GM23248 (cell line): ENCODE measurements around the gene PRKD1. TPM values are rescaled to one million over a fixed set of nuclear protein-coding genes. Genes with fewer than 3 reads are reported as not detected.

Experiments
- DNase-seq: peaks from one replicate; pipeline ENCODE4 v3.0.0-alpha.2; 2015
- H2AFZ ChIP-seq: fragments of 200-600 bp; sonication (generic); 2 replicates; pipeline ENCODE4 v1.6.1; 2016; ENCODE audit warnings: antibody characterized with exemption
- H3F3A ChIP-seq: fragments of 200-600 bp; sonication (generic); 2 replicates; pipeline ENCODE4 v1.6.1; 2016; ENCODE audit warnings: mild to moderate bottlenecking, antibody characterized with exemption, mixed run types; ENCODE audit not compliant: insufficient read depth
- H3K27ac ChIP-seq: fragments of 200-600 bp; sonication (generic); 2 replicates; pipeline ENCODE4 v1.5.1; 2016; ENCODE audit warnings: mild to moderate bottlenecking
- H3K27me3 ChIP-seq: fragments of 200-600 bp; sonication (generic); replicated peaks from 2 replicates; pipeline ENCODE4 v1.6.1; 2016; ENCODE audit warnings: mild to moderate bottlenecking; ENCODE audit not compliant: insufficient read depth
- H3K36me3 ChIP-seq: fragments of 200-600 bp; sonication (generic); 2 replicates; pipeline ENCODE4 v1.6.1; 2016; ENCODE audit warnings: low read depth, mild to moderate bottlenecking
- H3K4me1 ChIP-seq: fragments of 200-600 bp; sonication (generic); 2 replicates; pipeline ENCODE4 v1.6.1; 2016; ENCODE audit warnings: mild to moderate bottlenecking; ENCODE audit not compliant: insufficient read depth
- H3K4me2 ChIP-seq: fragments of 200-600 bp; sonication (generic); one replicate; pipeline ENCODE4 v1.6.1; 2016; ENCODE audit warnings: mild to moderate bottlenecking; ENCODE audit not compliant: unreplicated experiment
- H3K4me3 ChIP-seq: fragments of 200-600 bp; sonication (generic); 2 replicates; pipeline ENCODE4 v1.5.1; 2016; ENCODE audit warnings: mild to moderate bottlenecking
- H3K79me2 ChIP-seq: fragments of 200-600 bp; sonication (generic); 2 replicates; pipeline ENCODE4 v1.6.1; 2016; ENCODE audit warnings: mild to moderate bottlenecking; ENCODE audit not compliant: insufficient read depth
- H3K9ac ChIP-seq: fragments of 200-600 bp; sonication (generic); 2 replicates; pipeline ENCODE4 v1.6.1; 2016; ENCODE audit warnings: mild to moderate bottlenecking
- H3K9me2 ChIP-seq: fragments of 200-600 bp; sonication (generic); 2 replicates; pipeline ENCODE4 v1.6.1; 2016; ENCODE audit warnings: mixed run types, mild to moderate bottlenecking, moderate library complexity; ENCODE audit not compliant: insufficient read depth
- H3K9me3 ChIP-seq: fragments of 200-600 bp; sonication (generic); one replicate; pipeline ENCODE4 v1.6.1; 2017; ENCODE audit warnings: low read depth
- H4K20me1 ChIP-seq: fragments of 200-600 bp; sonication (generic); 2 replicates; pipeline ENCODE4 v1.6.0; 2016; ENCODE audit not compliant: insufficient read depth
- EZH2 ChIP-seq: fragments of 200-600 bp; sonication (generic); IDR thresholded peaks from 2 replicates; pipeline ENCODE4 v1.6.1; 2018; ENCODE audit warnings: antibody characterized with exemption, mild to moderate bottlenecking; ENCODE audit not compliant: insufficient read depth, poor library complexity, severe bottlenecking
- EZH2phosphoT487 ChIP-seq: fragments of 200-600 bp; sonication (generic); IDR thresholded peaks from 2 replicates; pipeline ENCODE4 v1.6.1; 2018; ENCODE audit warnings: antibody characterized with exemption, moderate library complexity, mild to moderate bottlenecking, low read depth; ENCODE audit not compliant: insufficient read depth
- WGBS, 2 experiments: methylation state at CpG; one replicate each; pipeline ENCODE4 v1.1.6; 2015 to 2017; ENCODE audit warnings: low lambda C conversion rate in 2 of 2, low coverage in 1 of 2; ENCODE audit errors: missing lambda C conversion rate in 2 of 2; 5-methylcytosine and 5-hydroxymethylcytosine counted together
- in situ Hi-C: fragments of 300-500 bp; cut with MboI; formaldehyde crosslinking; loops from 2 replicates; pipeline ENCODE4 v1.15.0; 2020
- polyA plus RNA-seq: library from polyadenylated mRNA; unstranded; fragments of >200 nt; fragmentation: Nextera tagmentation; extraction: Ambion mirVana; gene quantifications from 2 replicates; pipeline ENCODE4 v1.2.1, GENCODE V29; 2016
- total RNA-seq: library from RNA; depleted of rRNA; stranded (reverse); fragments of >200 nt; shearing (Covaris generic); gene quantifications from 2 replicates; pipeline ENCODE4 v1.2.3, GENCODE V29; 2014

Gene PRKD1
- total and polyA plus RNA-seq, 2 experiments from 2014 or later, result 24.2 to 30.7 TPM

- TF ChIP-seq EZH2 (no peak), EZH2phosphoT487 (no peak)
- peak; percentile 15 for DNase-seq
- 0 out of 2 replicates have a peak overlapping the region, but pooled peaks have one; percentile 14 for H2AFZ ChIP-seq
- peaks cover 10% of the 10 kb centered on the region for H3K4me1 ChIP-seq
- peaks cover 9% of the 10 kb centered on the region; the same call in 1 of the 2 replicates for H3K79me2 ChIP-seq
- H4K20me1 ChIP-seq, result no peaks in the 10 kb centered on the region
- WGBS, 2 experiments, result 0 to 7% methylated on average over 1 of the region's 1 CpG
- no peak overlapping the region for H3K4me3 ChIP-seq
- H3F3A ChIP-seq, result peaks cover 10% of the 10 kb centered on the region; the same call in 1 of the 2 replicates
- no peaks in the 10 kb centered on the region for H3K9me2 ChIP-seq
- no peak overlapping the region for H3K9ac ChIP-seq
- H3K4me2 ChIP-seq, result no peak overlapping the region
- in situ Hi-C loops, result no loop called here
- no peak overlapping the region for H3K27ac ChIP-seq
- H3K36me3 ChIP-seq, result peaks cover 9% of the 10 kb centered on the region; the same call in 1 of the 2 replicates
- no peaks in the 10 kb centered on the region for H3K27me3 ChIP-seq
- no peaks in the 10 kb centered on the region for H3K9me3 ChIP-seq
Observed at GRCh38 chr14:29716150-29716549, 211.5 kb downstream of the PRKD1 start.

DNA sequence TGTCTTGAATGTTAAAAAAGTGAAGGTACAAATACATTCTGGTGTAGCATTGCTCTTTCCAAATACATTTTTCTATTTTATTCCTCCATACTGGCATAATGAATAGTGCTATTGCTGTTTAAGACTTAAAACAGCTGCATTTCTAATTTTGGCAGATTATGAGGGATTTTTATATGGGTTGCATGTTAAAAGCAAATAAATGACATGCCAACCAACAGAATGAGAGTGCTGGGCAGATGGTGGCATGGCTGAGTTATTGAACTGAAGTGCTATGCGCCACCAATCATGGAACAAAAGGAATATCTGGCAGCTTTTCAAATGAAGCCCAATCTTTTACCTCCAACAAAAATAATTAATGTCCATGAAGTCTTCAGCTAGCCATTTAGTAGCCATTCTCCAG, 215.0 kb downstream of the PRKD1 start:
- Histone ChIP-seq H3K27me3 (no peaks in the 10 kb centered on the region), H4K20me1 (no peaks in the 10 kb centered on the region; the same call in 1 of the 2 replicates), H3F3A (peaks cover 10% of the 10 kb centered on the region; the same call in 1 of the 2 replicates), H3K9ac (no peak overlapping the region), H3K36me3 (peaks cover 10% of the 10 kb centered on the region; the same call in 1 of the 2 replicates), H2AFZ (no peak overlapping the region), H3K79me2 (peaks cover 12% of the 10 kb centered on the region), H3K4me2 (no peak overlapping the region), H3K9me3 (no peaks in the 10 kb centered on the region), H3K4me3 (no peak overlapping the region), H3K4me1 (peaks cover 10% of the 10 kb centered on the region), H3K9me2 (no peaks in the 10 kb centered on the region), H3K27ac (no peak overlapping the region)
- 73 to 91% methylated on average over 1 of the region's 1 CpG for WGBS, 2 experiments
- in situ Hi-C loops, result no loop called here
- no peak for DNase-seq
- TF ChIP-seq EZH2 (no peak), EZH2phosphoT487 (no peak)

DNA sequence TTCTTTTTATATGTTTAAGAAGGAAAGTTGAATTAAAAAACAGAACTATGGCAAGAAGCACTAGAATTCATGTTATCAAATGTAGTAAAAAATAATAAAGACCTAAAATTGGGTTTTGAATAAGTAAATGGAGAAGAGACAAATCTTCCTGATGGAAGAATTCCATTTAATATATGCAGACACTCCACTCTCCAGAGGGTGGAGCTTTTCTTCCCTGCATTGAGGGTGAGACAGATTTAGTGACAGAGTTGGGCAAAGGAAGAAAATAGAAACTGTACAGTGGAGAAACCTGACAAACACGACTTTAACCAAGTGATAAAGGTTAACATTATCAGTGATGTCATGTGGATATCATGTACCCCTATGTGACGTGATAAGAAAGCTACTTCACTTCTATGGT, 217.6 kb downstream of the PRKD1 start:
- Histone ChIP-seq H3K9ac (no peak overlapping the region), H3K4me2 (no peak overlapping the region), H3K27me3 (no peaks in the 10 kb centered on the region), H3K9me3 (no peaks in the 10 kb centered on the region), H3K4me3 (no peak overlapping the region), H3F3A (no peaks in the 10 kb centered on the region), H3K79me2 (peaks cover 12% of the 10 kb centered on the region), H3K27ac (no peak overlapping the region), H3K36me3 (peaks cover 10% of the 10 kb centered on the region; the same call in 1 of the 2 replicates), H4K20me1 (no peaks in the 10 kb centered on the region; the same call in 1 of the 2 replicates), H3K4me1 (no peaks in the 10 kb centered on the region), H2AFZ (no peak overlapping the region), H3K9me2 (no peaks in the 10 kb centered on the region)
- WGBS, 2 experiments, result 66 to 69% methylated on average over 2 of the region's 2 CpGs
- peak; percentile 14 for DNase-seq
- in situ Hi-C loops, result no loop called here
- TF ChIP-seq EZH2 (no peak), EZH2phosphoT487 (no peak)

- no peaks in the 10 kb centered on the region for H3F3A ChIP-seq
- no peaks in the 10 kb centered on the region for H3K27me3 ChIP-seq
- peaks cover 12% of the 10 kb centered on the region for H3K79me2 ChIP-seq
- no peaks in the 10 kb centered on the region; the same call in 1 of the 2 replicates for H4K20me1 ChIP-seq
- TF ChIP-seq EZH2phosphoT487, result no peak
- TF ChIP-seq EZH2, result no peak
- H2AFZ ChIP-seq, result no peak overlapping the region
- peak; percentile 38 for DNase-seq
- no peak overlapping the region for H3K4me3 ChIP-seq
- in situ Hi-C loops, result no loop called here
- H3K36me3 ChIP-seq, result peaks cover 10% of the 10 kb centered on the region; the same call in 1 of the 2 replicates
- no peak overlapping the region for H3K4me2 ChIP-seq
- H3K4me1 ChIP-seq, result no peaks in the 10 kb centered on the region
- no peak overlapping the region for H3K27ac ChIP-seq
- no peaks in the 10 kb centered on the region for H3K9me3 ChIP-seq
- no peak overlapping the region for H3K9ac ChIP-seq
- H3K9me2 ChIP-seq, result no peaks in the 10 kb centered on the region
Observed at GRCh38 chr14:29709490-29709889, 218.2 kb downstream of the PRKD1 start.
